Measurements from ENCODE around the gene SGSM1.

Gene SGSM1

GRCh38 chr22:24776525-24776924 lies 29.5 kb upstream of the SGSM1 start:
- H3K9me3 Mint-ChIP-seq, result no peaks in the 10 kb centered on the region
- DNase-seq (ENCODE audit: low spot score in 2 of 2) (no peak), ATAC-seq (ENCODE audit: low read depth) (no peak)
- peaks cover 13% of the 10 kb centered on the region for H3K27me3 Mint-ChIP-seq
- no peaks in the 10 kb centered on the region for H3K36me3 Mint-ChIP-seq
- no peaks in the 10 kb centered on the region for H3K4me1 Mint-ChIP-seq
- no peak overlapping the region for H3K27ac Mint-ChIP-seq
- no peak overlapping the region for H3K4me3 Mint-ChIP-seq

GRCh38 chr22:24789516-24789915 lies 16.5 kb upstream of the SGSM1 start:
- Mint-ChIP-seq H3K4me3 (no peak overlapping the region), H3K27ac (no peak overlapping the region), H3K4me1 (no peaks in the 10 kb centered on the region), H3K27me3 (peaks cover 9% of the 10 kb centered on the region), H3K9me3 (no peaks in the 10 kb centered on the region), H3K36me3 (no peaks in the 10 kb centered on the region)
- DNase-seq (ENCODE audit: low spot score in 2 of 2) (no peak), ATAC-seq (ENCODE audit: low read depth) (no peak)

DNA sequence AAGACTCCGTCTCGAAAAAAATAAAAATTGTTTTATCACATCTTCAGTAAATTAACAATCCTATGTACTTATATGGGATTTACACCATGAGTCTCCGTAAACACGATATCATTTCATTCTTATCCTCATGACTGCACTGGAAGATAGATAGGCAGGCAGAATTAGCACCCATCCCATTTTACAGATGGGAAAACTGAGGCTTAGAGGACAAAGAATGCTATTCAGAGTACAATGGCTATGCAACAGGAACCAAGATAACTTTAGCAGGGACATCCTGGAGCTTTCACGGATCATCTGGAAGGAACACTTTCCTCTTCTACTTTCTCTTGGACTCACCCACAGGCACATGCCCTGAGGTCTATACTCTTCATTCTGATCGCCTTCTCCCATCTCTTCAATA lies 14.6 kb upstream of the SGSM1 start:
- no peaks in the 10 kb centered on the region for H3K36me3 Mint-ChIP-seq
- peaks cover 9% of the 10 kb centered on the region for H3K27me3 Mint-ChIP-seq
- H3K9me3 Mint-ChIP-seq, result no peaks in the 10 kb centered on the region

DNA sequence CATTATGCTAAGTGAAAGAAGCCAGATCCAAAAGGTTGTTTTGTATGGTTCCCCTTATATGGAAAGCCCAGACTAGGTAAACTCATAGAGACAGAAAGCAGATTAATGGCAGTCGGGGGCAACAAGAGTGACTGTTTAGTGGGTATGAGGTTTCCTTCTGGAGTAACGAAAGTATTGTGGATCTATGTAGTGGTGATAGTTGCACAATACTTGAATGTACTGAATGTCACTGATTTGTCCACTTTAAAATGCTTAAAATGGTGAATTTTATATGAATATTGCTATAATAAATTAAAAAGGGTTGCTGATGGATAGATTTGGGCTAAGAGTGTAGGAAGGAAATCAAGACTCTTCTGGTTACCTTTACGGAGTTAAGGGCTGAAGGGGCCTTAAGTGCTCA lies 10.0 kb upstream of the SGSM1 start:
- Mint-ChIP-seq H3K36me3 (no peaks in the 10 kb centered on the region), H3K27me3 (peaks cover 4% of the 10 kb centered on the region), H3K4me3 (no peak overlapping the region), H3K4me1 (no peaks in the 10 kb centered on the region), H3K27ac (no peak overlapping the region), H3K9me3 (no peaks in the 10 kb centered on the region)
- no peak for DNase-seq (ENCODE audit: low spot score in 2 of 2)
- ATAC-seq (ENCODE audit: low read depth), result no peak

More for the DNA sequence above, 14.6 kb upstream of the SGSM1 start:
- H3K27ac Mint-ChIP-seq, result no peak overlapping the region
- no peak for DNase-seq (ENCODE audit: low spot score in 2 of 2)
- no peaks in the 10 kb centered on the region for H3K4me1 Mint-ChIP-seq
- ATAC-seq (ENCODE audit: low read depth), result no peak
- no peak overlapping the region for H3K4me3 Mint-ChIP-seq

DNA sequence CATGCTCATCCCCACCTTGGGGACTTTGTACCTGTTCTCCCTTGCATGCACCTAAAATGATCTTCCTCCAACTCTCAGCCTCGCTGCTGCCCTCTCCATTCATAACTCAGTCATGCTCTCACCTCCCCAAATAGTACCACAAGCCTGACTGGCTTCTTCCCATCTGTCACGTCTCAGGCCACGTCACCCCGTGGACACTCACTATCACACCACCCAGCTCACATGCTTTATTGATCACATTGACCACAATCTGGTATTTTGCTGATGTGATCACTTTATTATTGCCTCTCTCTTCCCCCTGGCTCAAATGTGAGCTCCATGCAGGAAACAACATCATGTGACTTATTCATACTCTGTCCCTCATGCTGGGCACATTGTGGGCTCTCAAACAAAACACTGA lies 9.2 kb upstream of the SGSM1 start:
- H3K4me1 Mint-ChIP-seq, result no peaks in the 10 kb centered on the region
- ATAC-seq (ENCODE audit: low read depth) (no peak), DNase-seq (ENCODE audit: low spot score in 2 of 2) (no peak)
- H3K27ac Mint-ChIP-seq, result no peak overlapping the region
- no peak overlapping the region for H3K4me3 Mint-ChIP-seq
- H3K27me3 Mint-ChIP-seq, result peaks cover 2% of the 10 kb centered on the region
- no peaks in the 10 kb centered on the region for H3K36me3 Mint-ChIP-seq
- H3K9me3 Mint-ChIP-seq, result no peaks in the 10 kb centered on the region

DNA sequence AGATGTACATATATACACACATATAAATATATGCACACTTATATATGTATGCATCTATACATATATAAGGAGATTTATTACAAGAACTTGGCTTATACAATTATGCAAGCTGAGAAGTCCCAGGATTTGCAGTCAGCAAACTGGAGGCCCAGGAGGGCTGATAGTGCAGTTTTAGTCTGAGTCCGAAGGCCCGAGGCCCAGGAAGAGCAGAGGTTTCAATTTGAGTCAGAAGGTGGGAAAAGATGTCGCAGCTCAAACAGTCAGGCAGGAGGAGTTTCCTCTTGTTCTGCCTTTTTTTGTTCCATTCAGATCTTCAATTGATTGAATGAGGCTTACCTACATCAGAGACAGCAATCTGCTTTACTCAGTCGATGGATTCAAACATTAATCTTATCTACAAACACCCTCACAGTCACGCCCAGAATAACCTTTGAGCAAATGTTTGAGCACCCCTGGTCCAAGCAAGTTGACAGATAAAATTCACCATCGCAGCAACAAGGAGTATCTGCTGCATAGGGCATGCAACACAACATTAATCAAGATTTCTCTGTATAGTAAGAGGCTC lies 4.0 kb upstream of the SGSM1 start:
- no peaks in the 10 kb centered on the region for H3K36me3 Mint-ChIP-seq

DNA sequence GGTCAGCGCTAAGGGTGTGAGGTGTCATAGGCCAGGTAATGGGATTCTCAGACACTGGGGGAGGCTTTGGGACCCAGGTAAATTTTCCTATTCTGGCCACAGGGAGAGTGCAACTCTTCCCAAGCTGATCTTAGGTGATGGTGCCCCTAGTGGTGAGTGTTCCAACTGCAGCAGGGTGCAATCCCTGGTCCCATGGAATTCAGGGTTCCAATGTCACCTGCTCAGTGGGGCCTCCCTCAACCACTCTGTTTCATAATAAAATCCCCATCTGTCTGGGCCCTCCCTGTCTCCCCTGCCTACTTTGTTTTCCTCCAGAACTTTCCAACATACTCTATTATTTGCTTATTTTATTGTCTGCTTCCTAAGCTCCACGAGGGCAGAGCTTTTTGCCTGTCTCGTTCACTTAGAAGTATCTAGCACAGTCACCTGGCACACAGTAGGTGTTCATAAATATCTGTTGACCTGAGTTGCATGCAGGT lies 2.9 kb upstream of the SGSM1 start:
- H3K36me3 Mint-ChIP-seq, result peaks cover 2% of the 10 kb centered on the region
- H3K4me1 Mint-ChIP-seq, result peaks cover 3% of the 10 kb centered on the region
- DNase-seq (ENCODE audit: low spot score in 2 of 2) (peak; percentile 39 to 59), ATAC-seq (ENCODE audit: low read depth) (no peak)
- no peak overlapping the region for H3K4me3 Mint-ChIP-seq
- peaks cover 2% of the 10 kb centered on the region for H3K9me3 Mint-ChIP-seq
- H3K27me3 Mint-ChIP-seq, result peaks cover 9% of the 10 kb centered on the region
- no peak overlapping the region for H3K27ac Mint-ChIP-seq

More for the DNA sequence above, 4.0 kb upstream of the SGSM1 start:
- DNase-seq (ENCODE audit: low spot score in 2 of 2) (no peak), ATAC-seq (ENCODE audit: low read depth) (no peak)
- H3K4me3 Mint-ChIP-seq, result no peak overlapping the region
- peaks cover 4% of the 10 kb centered on the region for H3K27me3 Mint-ChIP-seq
- no peaks in the 10 kb centered on the region for H3K4me1 Mint-ChIP-seq
- H3K27ac Mint-ChIP-seq, result no peak overlapping the region
- no peaks in the 10 kb centered on the region for H3K9me3 Mint-ChIP-seq

GRCh38 chr22:24806663-24807001 lies 621 bp downstream of the SGSM1 start:
- Mint-ChIP-seq H3K27ac (no peak overlapping the region), H3K4me1 (peaks cover 3% of the 10 kb centered on the region), H3K9me3 (peaks cover 2% of the 10 kb centered on the region), H3K36me3 (peaks cover 2% of the 10 kb centered on the region), H3K27me3 (peaks cover 18% of the 10 kb centered on the region), H3K4me3 (peak overlapping the region; percentile 12)
- no peak for DNase-seq (ENCODE audit: low spot score in 2 of 2)
- no peak for ATAC-seq (ENCODE audit: low read depth)

- Mint-ChIP-seq H3K4me3 (peak overlapping the region; percentile 31), H3K27ac (no peak overlapping the region), H3K4me1 (peaks cover 3% of the 10 kb centered on the region), H3K27me3 (peaks cover 18% of the 10 kb centered on the region), H3K9me3 (peaks cover 2% of the 10 kb centered on the region), H3K36me3 (peaks cover 2% of the 10 kb centered on the region)
- DNase-seq (ENCODE audit: low spot score in 2 of 2), result no peak
- no peak for ATAC-seq (ENCODE audit: low read depth)
Observed at GRCh38 chr22:24807284-24807950, 1.4 kb downstream of the SGSM1 start.

DNA sequence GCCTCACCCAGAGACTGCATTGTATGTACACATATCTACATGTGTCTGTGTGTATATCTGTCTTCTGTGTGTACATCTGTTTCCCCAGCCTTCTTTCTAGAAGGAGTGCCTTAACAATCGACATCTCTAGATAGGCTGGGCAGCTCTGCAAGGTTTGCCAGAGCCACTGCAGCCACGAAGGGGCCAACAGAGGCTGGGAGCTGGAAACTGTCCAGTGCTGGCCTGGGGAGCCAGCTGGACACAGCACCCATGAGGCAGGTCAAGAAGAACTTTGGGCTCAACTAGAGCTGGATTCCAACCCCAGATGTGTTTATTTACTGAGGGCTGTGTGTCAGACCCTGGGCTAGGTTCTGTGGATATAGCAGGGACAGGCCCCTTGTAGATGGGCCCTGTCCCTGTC lies 3.3 kb downstream of the SGSM1 start:
- no peak overlapping the region for H3K4me3 Mint-ChIP-seq
- no peak for ATAC-seq (ENCODE audit: low read depth)

GRCh38 chr22:24810043-24810749 lies 4.2 kb downstream of the SGSM1 start:
- H3K36me3 Mint-ChIP-seq, result peaks cover 2% of the 10 kb centered on the region
- ATAC-seq (ENCODE audit: low read depth) (no peak), DNase-seq (ENCODE audit: low spot score in 2 of 2) (no peak)
- H3K9me3 Mint-ChIP-seq, result peaks cover 5% of the 10 kb centered on the region
- no peak overlapping the region for H3K27ac Mint-ChIP-seq
- H3K4me3 Mint-ChIP-seq, result no peak overlapping the region
- H3K4me1 Mint-ChIP-seq, result peaks cover 3% of the 10 kb centered on the region
- peaks cover 19% of the 10 kb centered on the region for H3K27me3 Mint-ChIP-seq

More for the DNA sequence above, 3.3 kb downstream of the SGSM1 start:
- no peak for DNase-seq (ENCODE audit: low spot score in 2 of 2)
- Mint-ChIP-seq H3K36me3 (peaks cover 2% of the 10 kb centered on the region), H3K4me1 (peaks cover 3% of the 10 kb centered on the region), H3K27ac (no peak overlapping the region), H3K9me3 (peaks cover 2% of the 10 kb centered on the region), H3K27me3 (peaks cover 23% of the 10 kb centered on the region)

DNA sequence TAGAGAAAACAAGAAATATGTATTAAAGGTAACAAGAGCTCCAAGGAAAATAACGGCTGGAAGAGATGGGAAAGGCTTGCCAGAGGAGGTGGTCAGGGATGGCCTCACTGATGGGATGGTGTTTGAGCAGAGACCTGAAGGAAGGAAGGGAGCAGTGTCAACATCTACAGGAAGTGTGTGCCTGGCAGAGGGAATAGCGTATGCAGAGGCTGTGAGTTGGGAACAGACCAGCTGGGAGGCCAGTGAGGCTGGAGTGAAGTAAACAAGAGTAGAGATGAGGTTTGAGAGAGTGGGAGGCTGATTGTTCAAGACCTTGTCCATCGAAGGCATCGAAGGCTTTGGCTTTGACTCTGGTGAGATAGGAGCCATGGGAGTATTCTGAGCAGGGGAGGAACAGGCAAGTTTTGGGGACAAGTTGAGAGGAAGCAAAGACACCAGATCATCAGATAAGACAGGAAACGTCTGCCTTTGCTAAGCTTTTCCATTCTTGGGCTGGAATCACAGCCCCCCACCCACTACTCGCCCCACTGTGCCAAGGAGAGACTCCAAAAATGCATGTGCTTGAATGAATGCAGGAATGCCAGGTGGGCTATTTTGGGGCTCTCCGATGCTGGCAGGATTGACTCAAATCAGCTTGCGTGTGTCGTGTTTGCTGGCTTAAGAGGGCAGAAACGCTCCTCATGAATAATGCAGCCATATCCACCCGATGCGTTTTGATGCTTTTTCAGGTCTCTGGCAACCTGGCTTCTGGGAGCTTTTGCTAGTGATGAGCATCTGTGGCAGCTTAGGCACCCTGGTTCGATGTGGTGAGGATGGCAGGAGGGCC lies 7.2 kb downstream of the SGSM1 start:
- ATAC-seq (ENCODE audit: low read depth), result no peak
- DNase-seq (ENCODE audit: low spot score in 2 of 2), result no peak
- no peak overlapping the region for H3K4me3 Mint-ChIP-seq
- H3K27me3 Mint-ChIP-seq, result peaks cover 14% of the 10 kb centered on the region
- H3K4me1 Mint-ChIP-seq, result no peaks in the 10 kb centered on the region
- no peak overlapping the region for H3K27ac Mint-ChIP-seq
- no peaks in the 10 kb centered on the region for H3K36me3 Mint-ChIP-seq
- H3K9me3 Mint-ChIP-seq, result peaks cover 9% of the 10 kb centered on the region

DNA sequence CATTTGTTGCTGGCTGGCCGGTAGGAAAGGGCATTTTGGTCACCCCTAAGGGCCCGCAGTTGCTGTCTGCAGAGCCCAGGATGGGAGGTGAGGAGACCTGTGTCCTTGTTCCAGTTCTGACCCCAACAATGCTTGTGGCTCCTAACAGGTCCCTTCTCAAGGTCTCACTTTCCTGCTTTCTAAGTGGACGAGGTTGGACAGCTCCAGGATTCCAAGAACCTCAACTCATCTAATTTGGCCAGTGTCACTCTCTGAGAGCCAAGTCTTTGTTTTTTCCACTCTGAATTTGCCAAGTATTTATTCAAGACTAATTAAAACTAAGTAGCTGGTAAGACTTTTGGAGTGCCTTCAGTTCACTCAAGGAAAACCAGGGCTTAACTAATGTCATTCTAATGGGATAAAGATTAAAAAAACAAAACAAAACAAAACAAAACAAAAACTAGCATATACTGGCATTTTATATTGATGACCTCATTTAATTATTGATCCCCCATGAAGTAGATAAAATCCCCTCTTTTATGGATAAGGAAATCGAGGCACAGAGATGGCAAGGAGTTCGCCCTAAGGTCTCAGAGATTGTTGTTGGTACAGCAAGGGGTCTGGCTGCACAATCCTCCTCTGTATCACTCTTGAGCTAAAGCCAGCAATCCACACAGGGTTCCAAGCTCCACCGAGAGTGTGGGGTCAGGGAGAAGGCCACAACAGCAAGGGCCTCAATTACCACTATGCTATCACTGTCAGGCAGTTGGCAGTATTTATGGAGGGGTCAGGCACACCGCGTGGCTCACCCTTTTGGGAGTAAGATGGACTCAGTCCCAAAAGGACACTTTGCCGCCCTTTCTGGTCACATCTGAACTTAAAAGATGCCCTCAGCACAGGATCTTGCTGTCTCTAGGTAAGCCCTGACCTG lies 8.1 kb downstream of the SGSM1 start:
- Mint-ChIP-seq H3K4me1 (no peaks in the 10 kb centered on the region), H3K36me3 (no peaks in the 10 kb centered on the region), H3K4me3 (no peak overlapping the region), H3K27me3 (peaks cover 12% of the 10 kb centered on the region), H3K9me3 (peaks cover 9% of the 10 kb centered on the region), H3K27ac (no peak overlapping the region)
- ATAC-seq (ENCODE audit: low read depth) (no peak), DNase-seq (ENCODE audit: low spot score in 2 of 2) (no peak)

All from memory B cell (primary cell).